GM10248 (cell line): Measurements from ENCODE around the gene SLC25A21.

Experiments
- CTCF ChIA-PET: fragments of 300-600 bp; sonication (Branson Sonifier 250); formaldehyde crosslinking; extraction: SDS; loops from one replicate; lab custom pipeline; 2021; ENCODE audit warnings: antibody characterized with exemption; lab: Yijun Ruan, JAX
- POLR2A ChIA-PET: fragments of 350-650 bp; sonication (Branson Sonifier 250); formaldehyde crosslinking; extraction: SDS; loops from one replicate; lab custom pipeline; 2020; ENCODE audit warnings: antibody characterized with exemption; lab: Yijun Ruan, JAX
- DNase-seq: peaks from one replicate; pipeline ENCODE4 v3.0.0; 2012; ENCODE audit errors: extremely low spot score
- TF ChIP-seq, protein P1 (sequence below): IDR thresholded peaks from 2 replicates; pipeline ENCODE4 v1.5.1; 2012; ENCODE audit warnings: mild to moderate bottlenecking, low read depth; ENCODE audit errors: extremely low read depth, missing control alignments, control extremely low read depth

SLC25A21 gene

DNA sequence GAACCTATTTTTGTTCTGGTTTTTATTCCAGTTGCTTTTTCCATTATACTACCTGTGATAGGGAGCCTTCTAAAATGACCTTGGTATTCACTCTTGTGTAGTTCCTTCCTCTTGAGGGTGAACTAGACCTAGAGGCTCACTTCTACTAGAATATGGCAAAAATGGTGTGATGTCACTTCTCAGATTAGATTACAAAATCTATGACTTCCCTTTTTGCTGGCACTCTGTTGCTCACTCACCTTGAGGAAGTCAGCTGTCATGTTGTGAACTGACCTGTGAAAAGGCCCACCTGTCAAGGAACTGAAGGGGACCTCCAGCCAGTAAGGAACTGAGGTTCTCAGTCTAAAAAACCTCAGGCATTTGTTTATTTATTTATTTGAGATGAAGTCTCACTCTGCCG, 31.0 kb upstream of the SLC25A21 start:
- ChIA-PET POLR2A (no interaction called here), CTCF (no interaction called here)
- no peak for DNase-seq
- TF ChIP-seq, protein P1, sequence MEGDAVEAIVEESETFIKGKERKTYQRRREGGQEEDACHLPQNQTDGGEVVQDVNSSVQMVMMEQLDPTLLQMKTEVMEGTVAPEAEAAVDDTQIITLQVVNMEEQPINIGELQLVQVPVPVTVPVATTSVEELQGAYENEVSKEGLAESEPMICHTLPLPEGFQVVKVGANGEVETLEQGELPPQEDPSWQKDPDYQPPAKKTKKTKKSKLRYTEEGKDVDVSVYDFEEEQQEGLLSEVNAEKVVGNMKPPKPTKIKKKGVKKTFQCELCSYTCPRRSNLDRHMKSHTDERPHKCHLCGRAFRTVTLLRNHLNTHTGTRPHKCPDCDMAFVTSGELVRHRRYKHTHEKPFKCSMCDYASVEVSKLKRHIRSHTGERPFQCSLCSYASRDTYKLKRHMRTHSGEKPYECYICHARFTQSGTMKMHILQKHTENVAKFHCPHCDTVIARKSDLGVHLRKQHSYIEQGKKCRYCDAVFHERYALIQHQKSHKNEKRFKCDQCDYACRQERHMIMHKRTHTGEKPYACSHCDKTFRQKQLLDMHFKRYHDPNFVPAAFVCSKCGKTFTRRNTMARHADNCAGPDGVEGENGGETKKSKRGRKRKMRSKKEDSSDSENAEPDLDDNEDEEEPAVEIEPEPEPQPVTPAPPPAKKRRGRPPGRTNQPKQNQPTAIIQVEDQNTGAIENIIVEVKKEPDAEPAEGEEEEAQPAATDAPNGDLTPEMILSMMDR, result no peak

DNA sequence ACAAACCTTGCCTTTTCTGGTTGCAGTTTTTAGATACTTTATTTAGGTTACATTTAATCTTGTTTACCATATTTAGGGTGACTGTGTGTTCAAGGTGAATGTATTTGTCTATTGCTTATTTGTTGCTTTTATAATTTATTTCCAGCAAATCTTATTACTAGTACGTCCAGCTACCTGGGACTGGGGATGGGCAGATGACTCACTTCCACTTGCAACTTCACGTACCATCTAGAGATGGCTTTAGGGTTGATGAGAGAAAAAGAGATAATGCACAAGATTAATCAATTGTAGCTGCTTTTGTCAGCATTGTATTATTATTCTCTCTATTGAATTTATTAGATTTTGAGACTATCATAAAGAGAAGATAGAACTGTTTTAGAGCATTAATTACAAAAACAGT, 30.4 kb upstream of the SLC25A21 start:
- ChIA-PET POLR2A (no interaction called here), CTCF (no interaction called here)
- no peak for DNase-seq
- TF ChIP-seq, protein P1, result no peak

DNA sequence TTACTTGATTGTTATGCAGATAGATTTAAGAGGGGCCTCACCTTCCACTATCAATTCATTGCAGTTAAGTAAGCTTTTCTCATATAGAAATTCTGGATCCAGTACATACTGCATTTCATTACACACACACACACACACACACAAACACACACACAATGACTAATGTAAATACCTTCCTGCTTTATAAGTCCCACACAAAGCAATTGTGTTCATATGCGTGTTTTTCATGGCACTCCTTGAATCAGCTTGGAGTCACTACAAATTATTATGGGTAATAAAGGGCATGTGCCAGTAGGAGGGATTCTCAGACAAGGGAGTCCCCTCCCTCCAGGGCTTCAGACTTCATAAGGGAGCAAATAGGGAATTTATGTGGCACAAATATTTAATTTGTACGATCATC, 29.9 kb upstream of the SLC25A21 start:
- TF ChIP-seq, protein P1, result no peak
- POLR2A ChIA-PET, result no interaction called here
- CTCF ChIA-PET, result interaction anchor here (1.4 kb wide), 1 partner anchor 28 kb away, joined by 3 read pairs; no protein-coding TSS in a partner anchor
- no peak for DNase-seq

DNA sequence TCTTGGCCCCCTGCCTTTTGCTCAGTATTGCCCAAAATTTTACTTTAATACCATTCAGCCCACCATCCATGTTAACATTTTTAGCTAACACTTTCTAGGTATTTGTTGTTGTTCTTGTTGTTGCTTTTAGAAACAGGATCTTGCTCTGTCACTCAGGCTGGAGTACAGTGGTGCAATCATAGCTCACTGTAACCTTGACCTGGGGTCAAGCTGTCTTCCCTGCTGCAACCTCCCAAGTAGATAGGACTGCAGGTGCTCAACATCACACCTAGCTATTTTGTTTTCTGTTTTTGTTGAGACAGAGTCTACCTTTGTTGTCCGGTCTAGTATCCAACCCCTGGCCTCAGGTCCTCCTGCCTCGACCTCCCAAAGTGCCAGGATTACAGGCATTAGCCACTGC, 29.3 kb upstream of the SLC25A21 start:
- TF ChIP-seq, protein P1, result no peak
- DNase-seq, result no peak
- POLR2A ChIA-PET, result no interaction called here
- CTCF ChIA-PET, result interaction anchor here (1.4 kb wide), 1 partner anchor 29 kb away, joined by 3 read pairs; no protein-coding TSS in a partner anchor

DNA sequence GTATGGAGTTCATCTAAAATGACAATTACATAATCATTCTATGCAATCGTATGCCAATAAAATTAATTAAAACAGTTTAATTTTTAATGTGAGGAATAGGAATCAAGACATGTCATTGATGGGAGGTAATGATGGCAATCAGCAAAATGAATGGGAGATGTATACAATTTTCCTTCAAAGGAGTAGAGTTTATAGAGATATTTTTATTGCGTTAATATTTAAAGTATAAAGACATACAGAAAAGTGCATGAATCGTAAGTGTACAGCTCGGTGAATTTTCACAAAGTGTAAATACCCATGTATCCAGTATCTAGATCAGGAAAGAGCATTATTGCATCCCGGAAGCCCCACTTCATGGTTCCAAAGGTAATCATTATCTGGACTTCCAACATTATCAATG, 26.5 kb upstream of the SLC25A21 start:
- CTCF ChIA-PET, result no interaction called here
- TF ChIP-seq, protein P1, result no peak
- no peak for DNase-seq
- POLR2A ChIA-PET, result no interaction called here

DNA sequence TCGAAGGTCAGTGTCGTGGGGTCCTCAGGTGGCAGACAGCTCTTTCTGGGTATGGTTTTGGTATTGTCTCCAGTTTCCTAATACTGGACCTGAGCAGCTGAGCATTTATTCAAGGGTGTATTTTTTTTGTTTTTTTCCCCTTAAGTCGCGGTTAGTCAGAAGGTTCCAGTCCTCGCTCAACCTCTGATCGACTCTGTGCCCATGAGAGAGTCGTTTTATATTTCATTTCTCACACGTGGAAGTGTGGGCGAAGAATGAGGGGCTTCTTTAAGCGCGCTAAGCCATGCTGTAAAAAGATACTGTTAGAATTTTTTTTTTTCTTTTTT, 25.8 kb upstream of the SLC25A21 start:
- TF ChIP-seq, protein P1, result no peak
- no peak for DNase-seq
- CTCF ChIA-PET, result no interaction called here
- POLR2A ChIA-PET, result no interaction called here
